ENCODE results near the gene ICOS. TPM values are rescaled to one million over a fixed set of nuclear protein-coding genes. Genes with fewer than 3 reads are reported as not detected.

The ICOS gene
- not detected in 5 replicates for total RNA-seq (2022; extraction: Qiagen RNA extraction)

DNA sequence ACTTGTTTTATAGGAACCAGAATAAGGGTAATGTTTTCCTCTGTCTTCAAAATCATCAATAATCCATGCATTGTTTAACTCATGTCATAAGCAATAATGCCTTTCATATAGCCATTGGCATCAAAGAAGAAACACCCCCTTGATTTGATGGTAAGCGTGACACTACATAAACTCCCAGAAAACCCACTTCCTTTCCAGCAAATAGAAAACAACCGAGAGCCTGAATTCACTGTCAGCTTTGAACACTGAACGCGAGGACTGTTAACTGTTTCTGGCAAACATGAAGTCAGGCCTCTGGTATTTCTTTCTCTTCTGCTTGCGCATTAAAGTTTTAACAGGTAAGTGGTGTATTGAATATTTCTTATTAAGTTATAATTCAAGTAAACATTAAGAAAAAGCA is at the start of gene ICOS:
ICOS (plus strand) TSS at position 229 of the 400 bp plus-strand sequence; CDS start at position 281, 52 bp downstream.

Other genes starting within 250 kb of the ICOS start
- gene CD28, start 230.1 kb upstream of the ICOS start, total RNA-seq (2022; extraction: Qiagen RNA extraction) = not detected in 5 replicates
- not detected in 5 replicates for gene CTLA4, start 69.0 kb upstream of the ICOS start, total RNA-seq (2022; extraction: Qiagen RNA extraction)